Activated B cell treated with CpG ODN at 0.5 μM for 24 hours (primary cell): ENCODE results near the gene XYLT1. TPM values are rescaled to one million over a fixed set of nuclear protein-coding genes. Genes with fewer than 3 reads are reported as not detected.

Experiments
- ATAC-seq: fragments of 200-7000 bp; cut with Tn5 transposase; one replicate; pipeline ENCODE4 v1.10.0; 2021; ENCODE audit warnings: low read depth, mild to moderate bottlenecking, moderate library complexity
- CTCF ChIA-PET: fragments of 350-600 bp; sonication (Branson Sonifier 250); formaldehyde crosslinking; loops from one replicate; lab custom pipeline; 2021; ENCODE audit warnings: antibody characterized with exemption; lab: Charles Lee
- POLR2A ChIA-PET: fragments of 350-600 bp; sonication (Branson Sonifier 250); formaldehyde crosslinking; loops from one replicate; lab custom pipeline; 2021; ENCODE audit warnings: antibody characterized with exemption; lab: Charles Lee
- DNase-seq: peaks from one replicate; pipeline ENCODE4 v3.0.0; 2022
- H3K27ac Mint-ChIP-seq: one replicate; pipeline ENCODE4 v1.8.0; 2020; ENCODE audit warnings: mixed read lengths
- H3K27me3 Mint-ChIP-seq: one replicate; pipeline ENCODE4 v1.8.0; 2021; ENCODE audit warnings: mixed read lengths
- H3K36me3 Mint-ChIP-seq: one replicate; pipeline ENCODE4 v1.8.0; 2021; ENCODE audit warnings: low read depth, mixed read lengths
- H3K4me1 Mint-ChIP-seq: one replicate; pipeline ENCODE4 v1.8.0; 2021; ENCODE audit warnings: mixed read lengths
- H3K4me3 Mint-ChIP-seq: one replicate; pipeline ENCODE4 v1.8.0; 2020; ENCODE audit warnings: mild to moderate bottlenecking, mixed read lengths
- H3K9me3 Mint-ChIP-seq: one replicate; pipeline ENCODE4 v1.8.0; 2020; ENCODE audit warnings: mixed read lengths
- CTCF ChIP-seq: fragments of 200-600 bp; IDR thresholded peaks from one replicate; pipeline ENCODE4 v1.8.0; 2022; ENCODE audit warnings: antibody characterized with exemption, mild to moderate bottlenecking
- intact Hi-C: fragments of 100-400 bp; cut with micrococcal nuclease; formaldehyde crosslinking; loops from one replicate; pipeline ENCODE4 v1.15.1; 2024
- total RNA-seq: library from RNA; stranded (reverse); gene quantifications from 2 replicates; pipeline ENCODE4 v1.2.3, GENCODE V29; 2022

XYLT1 gene
- total RNA-seq, 1 donor from 2014 or later, result 17.0 TPM

DNA sequence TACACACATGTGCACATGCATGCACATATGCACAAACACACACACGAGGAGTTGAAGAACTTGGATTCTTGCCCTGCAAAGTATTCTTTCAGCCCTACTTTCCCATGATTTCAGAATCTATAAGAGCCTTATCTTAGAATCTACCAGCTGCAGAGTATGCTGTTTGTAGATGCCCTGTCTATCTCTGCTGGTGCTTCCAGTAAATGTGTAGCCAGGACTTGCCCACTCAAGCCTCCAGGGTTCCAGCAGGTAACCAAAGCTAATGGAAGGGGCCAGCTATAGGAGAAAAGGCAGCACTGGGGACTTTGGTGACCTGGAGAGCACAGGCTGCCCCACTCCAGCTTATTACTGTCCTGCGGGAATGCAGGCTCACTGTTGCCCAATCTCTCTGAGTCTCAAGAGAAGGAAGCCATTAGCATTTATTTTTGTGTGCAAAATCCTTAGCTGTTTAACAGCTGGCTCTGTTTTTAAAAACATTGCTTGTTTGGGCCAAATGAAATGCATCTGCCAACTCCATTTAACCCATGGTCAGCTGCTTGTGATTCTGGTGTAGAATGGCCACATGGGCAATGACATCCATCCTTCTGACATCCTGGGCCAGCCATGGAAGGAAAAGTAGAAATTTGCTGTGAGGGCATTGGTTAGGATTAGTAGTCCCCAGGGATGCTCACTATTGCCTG is 28.6 kb upstream of the XYLT1 start:
- Mint-ChIP-seq H3K4me1 (no peaks in the 10 kb centered on the region), H3K36me3 (no peaks in the 10 kb centered on the region), H3K4me3 (no peak overlapping the region), H3K27ac (no peak overlapping the region), H3K9me3 (no peaks in the 10 kb centered on the region), H3K27me3 (peaks cover 3% of the 10 kb centered on the region)
- no peak for TF ChIP-seq CTCF
- intact Hi-C loops, result no loop called here
- CTCF ChIA-PET, result no interaction called here
- POLR2A ChIA-PET, result no interaction called here
- ATAC-seq (no peak), DNase-seq (no peak)

DNA sequence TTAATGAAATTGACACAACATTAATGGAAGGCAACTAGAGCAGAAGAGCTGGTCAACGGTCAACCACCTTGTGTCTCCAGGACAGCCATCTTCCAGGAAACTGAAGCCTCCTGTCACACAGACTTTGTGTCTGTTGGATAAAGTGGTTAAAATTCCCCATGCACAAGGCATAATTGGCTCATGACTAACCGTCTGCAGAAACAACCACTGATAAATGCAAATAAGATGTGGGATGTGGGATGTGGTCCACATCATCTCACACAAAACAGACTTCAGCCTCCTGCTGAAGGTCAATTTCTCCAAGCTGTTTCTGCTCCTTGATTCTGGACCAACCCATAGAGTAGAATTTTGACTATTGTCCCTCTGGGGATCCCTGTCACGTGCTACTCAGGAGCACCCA is 26.9 kb upstream of the XYLT1 start:
- ATAC-seq, result no peak
- ChIA-PET POLR2A (no interaction called here), CTCF (interaction anchor here (1.1 kb wide), 1 partner anchor 245 kb away, joined by 3 read pairs; no protein-coding TSS in a partner anchor)
- no peak for TF ChIP-seq CTCF
- Mint-ChIP-seq H3K27me3 (peaks cover 3% of the 10 kb centered on the region), H3K4me3 (no peak overlapping the region), H3K36me3 (no peaks in the 10 kb centered on the region), H3K4me1 (no peaks in the 10 kb centered on the region), H3K9me3 (no peaks in the 10 kb centered on the region), H3K27ac (no peak overlapping the region)
- intact Hi-C loops, result no loop called here
- no peak for DNase-seq

GRCh38 chr16:17496891-17497290 is 26.1 kb upstream of the XYLT1 start:
- H3K4me3 Mint-ChIP-seq, result no peak overlapping the region
- H3K9me3 Mint-ChIP-seq, result no peaks in the 10 kb centered on the region
- no peaks in the 10 kb centered on the region for H3K4me1 Mint-ChIP-seq
- no peak overlapping the region for H3K27ac Mint-ChIP-seq
- no peak for DNase-seq
- ChIA-PET CTCF (no interaction called here), POLR2A (no interaction called here)
- no peak for ATAC-seq
- H3K27me3 Mint-ChIP-seq, result peaks cover 3% of the 10 kb centered on the region
- intact Hi-C loops, result no loop called here
- no peak for TF ChIP-seq CTCF
- no peaks in the 10 kb centered on the region for H3K36me3 Mint-ChIP-seq

- no peak for DNase-seq
- Mint-ChIP-seq H3K9me3 (no peaks in the 10 kb centered on the region), H3K4me1 (peaks cover 6% of the 10 kb centered on the region), H3K4me3 (no peak overlapping the region), H3K27ac (no peak overlapping the region), H3K27me3 (peaks cover 5% of the 10 kb centered on the region), H3K36me3 (no peaks in the 10 kb centered on the region)
- ChIA-PET CTCF (no interaction called here), POLR2A (no interaction called here)
- ATAC-seq, result no peak
- no peak for TF ChIP-seq CTCF
- intact Hi-C loops, result no loop called here
Observed at GRCh38 chr16:17493012-17493411, 22.3 kb upstream of the XYLT1 start.

- ChIA-PET CTCF (no interaction called here), POLR2A (no interaction called here)
- Mint-ChIP-seq H3K36me3 (no peaks in the 10 kb centered on the region), H3K27ac (no peak overlapping the region), H3K4me3 (no peak overlapping the region), H3K9me3 (no peaks in the 10 kb centered on the region), H3K27me3 (peaks cover 2% of the 10 kb centered on the region), H3K4me1 (peaks cover 6% of the 10 kb centered on the region)
- intact Hi-C loops, result no loop called here
- DNase-seq (no peak), ATAC-seq (no peak)
- TF ChIP-seq CTCF, result no peak
Observed at GRCh38 chr16:17491140-17491662, 20.4 kb upstream of the XYLT1 start.
